DND-41 (cell line): ENCODE results near the gene IBTK.

Experiments used
- ATAC-seq: fragments of 200-7000 bp; cut with Tn5 transposase; 3 replicates; pipeline ENCODE4 v1.9.1; 2021; ENCODE audit warnings: low read depth; ENCODE audit not compliant: insufficient read depth
- DNase-seq: peaks from one replicate; pipeline ENCODE4 v3.0.0-alpha.2; 2020
- H2AFZ ChIP-seq: 2 replicates; pipeline ENCODE4 v1.6.0; 2012; ENCODE audit warnings: low read depth, low read length
- H3K27ac ChIP-seq: 2 replicates; pipeline ENCODE4 v1.5.1; 2012; ENCODE audit warnings: low read length, inconsistent platforms
- H3K27me3 ChIP-seq: fragments of 200-600 bp; sonication (generic); 2 replicates; pipeline ENCODE4 v1.6.0; 2012; ENCODE audit warnings: low read length, mild to moderate bottlenecking, inconsistent platforms; ENCODE audit not compliant: insufficient read depth, poor library complexity
- H3K36me3 ChIP-seq: 2 replicates; pipeline ENCODE4 v1.5.1; 2012; ENCODE audit warnings: low read length, inconsistent platforms; ENCODE audit not compliant: insufficient read depth
- H3K4me1 ChIP-seq: 2 replicates; pipeline ENCODE4 v1.5.1; 2012; ENCODE audit warnings: mild to moderate bottlenecking, low read length; ENCODE audit not compliant: insufficient read depth
- H3K4me2 ChIP-seq: 2 replicates; pipeline ENCODE4 v1.6.0; 2012; ENCODE audit warnings: mild to moderate bottlenecking, moderate library complexity, low read length, inconsistent platforms; ENCODE audit not compliant: insufficient read depth
- H3K4me3 ChIP-seq, 2 experiments: fragments of 200-600 bp in 1 of 2; shearing (Covaris generic) in 1 of 2; 2 replicates each; pipeline ENCODE4 v1.5.1; 2012 to 2016; ENCODE audit warnings: inconsistent platforms in 2 of 2, low read length in 2 of 2, mild to moderate bottlenecking in 2 of 2, low read depth in 1 of 2, moderate library complexity in 1 of 2
- H3K79me2 ChIP-seq: 2 replicates; pipeline ENCODE4 v1.6.0; 2012; ENCODE audit warnings: low read length, inconsistent platforms; ENCODE audit not compliant: insufficient read depth
- H3K9ac ChIP-seq: 2 replicates; pipeline ENCODE4 v1.6.0; 2012; ENCODE audit warnings: low read depth, mild to moderate bottlenecking, inconsistent platforms, low read length, moderate library complexity
- H3K9me3 ChIP-seq: 2 replicates; pipeline ENCODE4 v1.5.1; 2012; ENCODE audit warnings: low read length, moderate library complexity, mild to moderate bottlenecking, inconsistent platforms; ENCODE audit not compliant: insufficient read depth, severe bottlenecking
- H4K20me1 ChIP-seq: 2 replicates; pipeline ENCODE4 v1.6.0; 2012; ENCODE audit warnings: low read length; ENCODE audit not compliant: insufficient read depth
- CTCF ChIP-seq: IDR thresholded peaks from 2 replicates; pipeline ENCODE4 v1.5.1; 2012; ENCODE audit warnings: borderline replicate concordance, low read length, moderate library complexity, mild to moderate bottlenecking; ENCODE audit not compliant: poor library complexity, severe bottlenecking; ENCODE audit errors: extremely low read depth
- EZH2 ChIP-seq: IDR thresholded peaks from 3 replicates; pipeline ENCODE4 v1.6.1; 2012; ENCODE audit warnings: borderline replicate concordance, low read depth, mild to moderate bottlenecking, moderate library complexity, low read length, inconsistent platforms; ENCODE audit not compliant: severe bottlenecking

Gene IBTK

GRCh38 chr6:82268301-82268846 is 20.8 kb upstream of the IBTK start:
- no peaks in the 10 kb centered on the region for H3K36me3 ChIP-seq
- no peak overlapping the region for H3K4me3 ChIP-seq
- H3K9ac ChIP-seq = no peak overlapping the region
- TF ChIP-seq EZH2 = no peak
- TF ChIP-seq CTCF = no peak
- no peak for ATAC-seq
- DNase-seq = no peak
- H3K4me1 ChIP-seq = no peaks in the 10 kb centered on the region
- no peak overlapping the region for H3K27ac ChIP-seq
- no peaks in the 10 kb centered on the region for H3K9me3 ChIP-seq
- no peaks in the 10 kb centered on the region for H3K27me3 ChIP-seq
- H4K20me1 ChIP-seq = no peaks in the 10 kb centered on the region
- H2AFZ ChIP-seq = no peak overlapping the region
- H3K79me2 ChIP-seq = no peaks in the 10 kb centered on the region
- no peak overlapping the region for H3K4me2 ChIP-seq

GRCh38 chr6:82264824-82265223 is 17.3 kb upstream of the IBTK start:
- no peak for DNase-seq
- Histone ChIP-seq H2AFZ (no peak overlapping the region), H3K4me2 (no peak overlapping the region), H3K27ac (no peak overlapping the region), H3K9ac (no peak overlapping the region), H3K4me1 (no peaks in the 10 kb centered on the region), H3K27me3 (no peaks in the 10 kb centered on the region), H3K79me2 (no peaks in the 10 kb centered on the region), H3K9me3 (no peaks in the 10 kb centered on the region), H4K20me1 (no peaks in the 10 kb centered on the region), H3K4me3 (no peak overlapping the region), H3K36me3 (no peaks in the 10 kb centered on the region)
- TF ChIP-seq CTCF = no peak
- TF ChIP-seq EZH2 = no peak
- ATAC-seq = no peak

- H4K20me1 ChIP-seq = no peaks in the 10 kb centered on the region
- H3K4me1 ChIP-seq = no peaks in the 10 kb centered on the region
- no peak overlapping the region for H2AFZ ChIP-seq
- H3K4me2 ChIP-seq = no peak overlapping the region
- H3K36me3 ChIP-seq = no peaks in the 10 kb centered on the region
- no peaks in the 10 kb centered on the region for H3K27me3 ChIP-seq
- ATAC-seq = no peak
- H3K9ac ChIP-seq = no peak overlapping the region
- H3K9me3 ChIP-seq = no peaks in the 10 kb centered on the region
- no peak overlapping the region for H3K27ac ChIP-seq
- no peaks in the 10 kb centered on the region for H3K79me2 ChIP-seq
- H3K4me3 ChIP-seq = no peak overlapping the region
- TF ChIP-seq CTCF (no peak), EZH2 (no peak)
- no peak for DNase-seq
Measured at GRCh38 chr6:82264321-82264720, 16.8 kb upstream of the IBTK start.

- H3K9me3 ChIP-seq = no peaks in the 10 kb centered on the region
- no peak overlapping the region for H3K9ac ChIP-seq
- H3K4me2 ChIP-seq = no peak overlapping the region
- DNase-seq = no peak
- H3K36me3 ChIP-seq = no peaks in the 10 kb centered on the region
- TF ChIP-seq EZH2 (no peak), CTCF (no peak)
- H3K79me2 ChIP-seq = no peaks in the 10 kb centered on the region
- H3K4me1 ChIP-seq = no peaks in the 10 kb centered on the region
- no peak overlapping the region for H3K4me3 ChIP-seq
- H3K27me3 ChIP-seq = no peaks in the 10 kb centered on the region
- H4K20me1 ChIP-seq = no peaks in the 10 kb centered on the region
- H2AFZ ChIP-seq = no peak overlapping the region
- ATAC-seq = no peak
- no peak overlapping the region for H3K27ac ChIP-seq
Measured at GRCh38 chr6:82263916-82264315, 16.4 kb upstream of the IBTK start.
